GM18508 (cell line): Measurements from ENCODE around the gene CTNNB1.
A peak's percentile ranks its signal among the peaks of the same experiment; 100 is the strongest.

ENCODE experiments used
- ATAC-seq: cut with Tn5 transposase; IDR thresholded peaks from one replicate; pipeline ENCODE4 v1.9.1; 2021; ENCODE audit warnings: moderate number of reproducible peaks; ENCODE audit not compliant: insufficient read depth, unreplicated experiment

The CTNNB1 gene

DNA sequence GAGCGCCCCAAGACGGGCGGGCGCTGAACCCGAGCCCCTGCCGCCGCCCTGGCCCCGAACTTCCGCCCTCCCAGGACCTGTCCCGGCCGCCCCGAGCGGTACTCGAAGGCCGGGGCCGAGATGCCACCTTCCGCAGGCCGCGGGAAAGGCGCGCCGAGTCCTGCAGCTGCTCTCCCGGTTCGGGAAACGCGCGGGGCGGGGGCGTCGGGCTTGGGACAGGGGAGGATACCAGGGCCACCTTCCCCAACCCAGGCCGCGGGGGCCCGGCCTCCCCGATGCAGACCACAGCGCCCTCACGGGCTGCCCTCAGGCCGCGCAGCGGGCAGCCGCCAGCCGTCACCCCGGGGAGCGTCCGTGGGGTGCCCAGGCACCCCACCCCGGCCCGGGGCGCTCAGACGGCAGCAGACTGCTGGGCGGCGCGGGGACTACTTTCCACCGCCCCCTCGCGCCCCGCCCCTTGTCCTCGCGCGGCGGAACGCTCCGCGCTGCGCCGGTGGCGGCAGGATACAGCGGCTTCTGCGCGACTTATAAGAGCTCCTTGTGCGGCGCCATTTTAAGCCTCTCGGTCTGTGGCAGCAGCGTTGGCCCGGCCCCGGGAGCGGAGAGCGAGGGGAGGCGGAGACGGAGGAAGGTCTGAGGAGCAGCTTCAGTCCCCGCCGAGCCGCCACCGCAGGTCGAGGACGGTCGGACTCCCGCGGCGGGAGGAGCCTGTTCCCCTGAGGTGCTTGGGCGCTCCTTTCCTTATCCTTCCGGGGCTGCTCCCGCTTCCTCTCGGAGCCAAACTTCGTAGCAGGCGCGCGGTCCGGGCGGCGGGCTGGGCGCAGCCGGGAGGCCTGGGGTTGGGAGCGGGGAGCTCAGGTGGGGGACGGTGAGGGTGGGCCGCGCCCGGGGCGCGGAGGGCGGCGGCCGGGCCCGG, at the start of gene CTNNB1:
CTNNB1 (plus strand) TSS at position 556 of the 916 bp plus-strand sequence. CDS start 24,564 bp downstream, outside the sequence.
- ATAC-seq: peak; percentile 44

DNA sequence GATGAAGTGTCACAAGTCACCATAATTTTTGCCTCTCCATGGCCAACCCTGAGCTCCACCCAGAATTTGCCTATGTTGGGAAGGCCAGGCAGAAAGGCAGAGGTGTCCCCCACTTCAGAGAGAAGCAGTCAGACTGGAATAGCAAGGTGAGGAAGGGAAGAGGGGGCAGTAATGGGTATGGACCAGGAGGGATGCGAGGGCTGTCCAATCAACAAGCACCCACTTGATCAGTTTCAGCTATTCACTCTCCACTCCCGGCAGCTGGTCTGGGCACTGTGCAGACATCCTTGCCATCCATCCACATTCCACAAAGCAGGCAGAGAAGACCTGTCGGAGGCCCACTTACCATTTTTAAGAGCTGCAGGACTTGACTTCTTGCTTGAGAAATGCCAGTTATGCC, 43.5 kb upstream of the CTNNB1 start:
- no peak for ATAC-seq

DNA sequence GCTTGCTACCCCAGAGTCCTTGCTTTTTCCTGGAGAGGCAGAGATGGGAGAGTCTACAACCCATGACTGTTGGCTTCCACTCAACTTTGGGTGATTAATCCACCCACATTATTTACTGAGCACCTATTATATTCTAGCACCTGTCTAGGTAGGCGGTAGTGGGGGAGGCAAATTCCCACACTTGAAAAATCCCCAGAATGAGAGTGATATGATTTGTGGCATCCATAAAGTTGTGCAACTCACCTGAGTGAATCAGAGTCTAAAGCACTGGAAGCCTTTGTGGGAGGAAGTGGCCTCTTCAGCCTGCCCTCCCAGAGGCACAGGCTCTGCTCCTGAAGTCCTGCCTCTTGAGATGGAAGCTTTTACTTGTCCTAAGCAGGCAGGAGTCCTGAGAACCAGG, 40.4 kb upstream of the CTNNB1 start:
- ATAC-seq: no peak

DNA sequence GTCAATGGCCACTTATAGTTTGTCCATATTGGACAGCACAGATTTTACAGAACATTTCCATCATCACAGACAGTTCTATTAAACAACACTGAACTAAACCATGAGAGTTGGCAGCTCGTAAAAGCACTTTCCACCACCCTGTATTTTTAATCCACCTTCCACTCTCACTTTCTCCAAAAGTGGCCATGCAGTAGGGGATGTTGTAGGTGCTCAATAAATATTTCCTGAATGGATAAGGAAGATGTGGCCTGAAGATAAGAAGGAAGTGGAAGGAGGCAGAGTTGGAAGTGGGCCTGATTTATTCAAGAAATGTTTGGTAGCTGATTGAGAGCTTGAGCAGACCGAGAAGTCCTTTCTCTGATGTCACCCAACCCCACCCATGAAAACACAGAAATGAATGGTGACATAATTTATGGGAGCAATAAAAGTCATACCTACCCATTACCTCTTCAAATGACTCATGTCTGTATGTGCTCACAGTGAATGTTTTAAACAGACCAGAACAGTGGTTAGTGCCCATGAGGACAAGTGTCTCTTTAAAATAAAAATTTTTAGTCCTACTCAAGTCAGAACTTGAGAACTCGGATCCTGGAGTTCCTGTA, 39.6 kb upstream of the CTNNB1 start:
- ATAC-seq: no peak

DNA sequence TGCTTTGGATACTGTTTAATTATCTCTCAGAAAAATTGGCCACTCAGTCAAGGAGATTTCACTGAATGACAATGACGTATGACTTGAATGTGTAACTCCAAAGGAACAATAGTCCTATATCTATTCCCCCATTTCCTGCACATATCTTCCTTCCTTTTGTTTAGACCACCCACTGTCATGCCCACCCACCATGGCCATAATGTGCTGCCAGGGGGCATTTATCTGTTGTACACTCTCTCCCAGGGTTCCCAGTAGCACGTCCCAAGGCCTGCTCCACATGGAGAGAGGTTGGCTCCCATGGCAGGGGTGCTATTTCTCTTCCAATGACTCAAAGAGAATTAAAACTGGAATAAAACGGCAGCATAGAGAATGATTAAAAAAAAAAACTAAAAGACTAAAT, 36.8 kb upstream of the CTNNB1 start:
- no peak for ATAC-seq

DNA sequence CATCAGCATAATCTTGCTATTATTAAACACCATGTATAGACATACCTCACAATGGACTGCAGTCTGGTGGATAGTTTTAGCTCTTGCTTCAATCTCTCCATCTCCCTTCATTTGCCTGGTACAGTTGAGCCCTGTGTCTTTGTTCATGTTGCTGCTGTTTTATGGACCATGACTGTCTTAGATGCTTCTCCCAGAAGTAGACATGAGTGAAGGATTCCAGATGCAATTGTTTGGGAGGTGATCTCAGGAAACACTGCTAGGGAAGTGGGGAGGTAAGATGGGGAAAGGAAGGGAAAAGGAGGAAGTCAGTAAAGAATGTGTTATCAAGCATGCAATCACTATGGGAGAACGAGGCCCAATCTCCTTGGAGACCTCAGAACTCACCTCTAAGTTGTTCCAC, 36.3 kb upstream of the CTNNB1 start:
- ATAC-seq: no peak

DNA sequence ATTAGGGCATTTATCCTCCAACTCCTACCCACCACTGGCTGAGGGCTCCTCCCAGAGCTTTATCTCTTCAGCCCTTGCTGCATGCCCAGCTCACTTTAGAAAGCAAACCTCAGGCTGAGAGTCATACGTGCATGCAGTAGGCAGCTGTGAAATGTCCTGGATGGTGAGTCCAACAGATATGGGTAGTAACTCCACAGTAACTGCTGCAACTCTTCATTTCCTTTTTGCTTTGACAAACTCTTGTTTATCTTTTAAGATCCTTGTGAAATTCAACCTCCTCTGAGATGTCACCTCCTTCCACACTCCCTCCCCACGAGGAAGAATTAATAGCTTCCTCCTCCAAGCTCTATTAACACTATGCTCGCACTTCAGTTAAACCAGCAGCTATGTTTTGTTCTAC, 35.9 kb upstream of the CTNNB1 start:
- no peak for ATAC-seq

DNA sequence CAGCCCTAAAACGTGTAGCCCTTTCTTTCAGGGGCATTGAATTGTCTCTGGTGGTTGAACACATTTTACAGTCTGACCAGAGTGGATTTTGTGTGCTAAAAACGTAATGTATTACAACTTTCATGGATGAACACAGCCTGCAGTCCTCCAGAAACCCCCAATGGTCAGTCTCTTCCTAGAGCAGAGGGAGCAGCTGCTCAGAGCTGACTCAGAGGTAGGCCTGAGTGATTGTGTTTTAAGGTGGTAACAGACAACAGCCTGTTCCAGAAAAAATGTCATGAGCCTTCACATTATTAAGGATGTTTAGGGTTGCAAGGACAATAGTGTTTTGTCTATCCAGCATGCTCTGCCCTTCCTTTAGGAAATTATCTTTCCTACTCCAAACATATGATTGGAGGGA, 34.5 kb upstream of the CTNNB1 start:
- no peak for ATAC-seq

DNA sequence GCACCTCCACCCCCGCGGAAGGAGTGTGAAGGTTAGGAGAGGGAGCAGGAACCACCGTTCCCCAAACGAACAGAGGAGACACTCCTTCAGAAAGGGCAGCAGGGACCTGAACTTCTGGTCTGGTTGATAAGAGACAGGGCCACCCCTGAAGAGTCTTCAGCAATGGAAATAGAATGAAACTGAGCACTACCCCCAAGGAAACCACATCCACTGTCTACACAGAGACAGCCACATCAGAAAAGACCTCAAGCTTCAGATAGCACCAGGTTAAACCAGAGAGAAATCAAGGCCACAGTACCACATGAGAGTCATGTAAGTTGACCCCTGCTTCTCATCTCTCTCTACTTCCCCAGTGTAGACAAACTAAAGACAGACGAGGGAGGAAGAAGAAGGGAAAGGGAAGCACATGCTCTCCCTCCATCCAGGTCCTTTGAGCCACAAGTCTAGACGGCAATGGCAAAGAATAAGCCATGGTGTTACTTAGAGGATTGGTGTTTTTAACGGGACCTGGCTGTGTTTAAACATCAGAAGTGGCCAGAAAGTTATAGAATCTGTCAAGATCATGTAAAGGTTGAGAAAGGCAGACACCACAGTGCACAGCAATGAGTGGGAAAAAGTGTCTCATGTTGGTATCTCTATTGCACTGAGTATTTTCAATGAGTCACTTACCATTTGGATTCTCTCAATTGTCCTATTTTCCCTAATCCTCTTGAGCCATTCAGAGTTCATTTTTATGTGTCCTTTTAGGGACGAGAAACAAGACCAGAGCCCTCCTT, 31.4 kb upstream of the CTNNB1 start:
- ATAC-seq: no peak

DNA sequence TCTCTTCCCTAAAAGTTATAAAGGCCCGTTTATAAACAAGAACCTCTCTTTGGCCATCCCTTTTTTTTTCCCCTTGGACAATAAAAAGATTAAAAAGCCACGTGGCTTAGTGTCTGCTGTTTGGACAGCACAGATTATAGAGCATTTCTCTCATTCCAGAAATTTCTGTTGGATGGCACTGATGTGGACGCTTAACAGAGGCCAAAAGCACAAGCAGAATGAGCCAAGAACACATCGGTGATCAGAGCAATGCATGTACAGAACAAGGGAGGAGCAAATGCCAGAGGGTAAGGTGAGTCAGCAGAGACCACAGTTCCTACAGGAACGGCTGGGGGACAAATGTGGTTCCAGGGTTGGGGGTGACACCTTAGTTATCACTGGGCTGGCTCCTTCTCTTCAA, 30.3 kb upstream of the CTNNB1 start:
- ATAC-seq: no peak

DNA sequence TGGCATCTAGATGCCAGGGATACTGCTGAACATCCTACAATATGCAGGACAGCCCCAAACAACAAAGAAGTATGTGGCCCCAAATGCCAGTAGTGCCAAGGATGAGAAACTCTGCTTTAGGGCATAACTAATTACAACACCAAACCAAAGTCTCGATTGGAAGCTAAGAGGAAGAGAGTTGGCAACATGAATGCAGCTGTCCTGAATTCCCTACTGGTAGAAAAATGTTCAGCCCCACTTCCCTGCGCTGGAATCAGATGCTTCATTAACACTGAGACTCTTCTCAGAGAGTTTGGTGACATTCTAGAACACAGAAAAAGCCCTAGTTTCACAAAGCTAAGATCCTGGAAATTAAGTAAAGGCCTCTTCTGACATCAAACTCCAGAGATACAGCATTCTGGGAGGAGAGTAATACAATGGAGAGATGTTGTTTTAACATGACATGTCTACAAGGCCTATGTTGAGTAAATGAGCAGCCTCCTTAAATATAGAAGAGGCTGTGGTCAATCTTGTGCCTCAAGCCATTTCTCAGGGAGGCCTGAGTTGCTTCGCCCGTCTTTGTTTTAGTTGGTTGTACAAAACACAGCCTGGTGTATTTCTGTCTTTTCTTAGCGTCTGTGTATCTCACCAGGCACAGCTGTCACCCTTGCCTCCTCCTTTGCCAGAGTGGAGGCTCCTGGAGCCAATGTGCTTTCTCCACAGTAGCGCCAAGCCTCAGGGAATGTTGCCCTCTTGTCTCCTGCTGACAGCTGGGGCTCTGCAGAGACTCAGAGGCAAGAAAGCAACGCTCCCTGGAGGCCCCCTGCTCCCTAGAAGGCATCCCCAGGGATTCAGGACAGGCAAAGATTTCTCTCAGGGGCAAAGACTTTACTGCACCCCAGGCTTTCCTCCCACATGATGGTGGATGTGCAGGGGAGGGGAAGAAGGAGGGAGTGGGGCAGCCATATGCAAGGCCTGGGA, 25.1 kb upstream of the CTNNB1 start:
- ATAC-seq: no peak

DNA sequence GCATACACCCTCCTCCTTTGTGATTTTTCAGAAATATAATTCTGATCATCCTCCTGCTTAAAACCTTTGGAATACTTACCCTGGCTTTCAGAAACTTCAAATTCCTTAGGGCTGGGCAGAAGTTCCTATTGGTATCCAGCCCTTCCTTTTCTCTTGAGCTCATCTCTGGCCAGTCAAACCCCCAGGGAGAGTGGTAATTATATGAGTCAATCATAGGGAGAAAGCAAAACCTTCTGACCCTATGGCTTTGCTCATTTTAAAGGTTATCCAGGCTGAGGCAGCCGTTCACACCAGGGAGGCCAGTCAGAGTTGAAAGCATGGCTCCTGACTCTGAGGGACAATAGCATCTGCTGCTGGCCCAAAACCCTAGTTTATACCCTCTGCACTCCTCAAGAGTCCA, 23.9 kb upstream of the CTNNB1 start:
- ATAC-seq: no peak

DNA sequence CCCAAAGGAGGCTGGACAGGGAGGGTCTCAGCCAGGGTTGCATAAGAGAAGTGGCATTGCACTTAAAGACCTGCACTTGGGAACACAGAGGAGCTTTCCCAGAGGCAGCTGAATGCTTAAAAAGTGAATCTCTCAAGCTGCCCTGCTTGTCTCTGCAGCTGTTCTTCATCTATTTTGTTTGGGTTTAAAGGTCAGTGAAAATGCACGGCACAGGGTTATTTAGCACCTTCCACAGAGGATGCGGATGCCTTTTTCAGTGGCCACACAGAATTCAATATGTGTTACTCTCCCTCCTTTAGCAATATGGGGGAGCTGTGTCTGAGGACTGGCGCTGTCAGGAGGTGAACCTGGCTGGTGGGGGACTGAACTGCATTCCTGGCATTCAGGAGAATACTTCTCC, 22.7 kb upstream of the CTNNB1 start:
- no peak for ATAC-seq

DNA sequence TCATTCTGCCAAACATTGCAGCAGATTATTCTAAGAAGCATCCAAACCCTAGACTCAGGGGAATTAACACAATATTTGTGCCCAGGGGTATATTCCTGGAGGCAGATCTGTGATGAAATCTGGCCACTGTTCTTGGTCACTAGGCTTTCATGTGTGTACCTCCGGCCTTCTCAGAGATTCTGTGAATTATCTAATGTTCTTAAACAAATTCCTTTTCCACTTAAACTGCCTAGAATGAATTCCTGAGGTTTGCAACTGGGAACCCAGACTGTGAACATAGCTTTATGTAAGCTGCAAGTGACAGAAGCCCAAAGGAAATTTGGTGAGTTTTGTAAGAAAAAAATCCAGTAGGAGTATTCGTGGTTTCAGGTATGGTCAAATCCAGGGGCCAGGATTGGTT, 20.7 kb upstream of the CTNNB1 start:
- ATAC-seq: no peak

DNA sequence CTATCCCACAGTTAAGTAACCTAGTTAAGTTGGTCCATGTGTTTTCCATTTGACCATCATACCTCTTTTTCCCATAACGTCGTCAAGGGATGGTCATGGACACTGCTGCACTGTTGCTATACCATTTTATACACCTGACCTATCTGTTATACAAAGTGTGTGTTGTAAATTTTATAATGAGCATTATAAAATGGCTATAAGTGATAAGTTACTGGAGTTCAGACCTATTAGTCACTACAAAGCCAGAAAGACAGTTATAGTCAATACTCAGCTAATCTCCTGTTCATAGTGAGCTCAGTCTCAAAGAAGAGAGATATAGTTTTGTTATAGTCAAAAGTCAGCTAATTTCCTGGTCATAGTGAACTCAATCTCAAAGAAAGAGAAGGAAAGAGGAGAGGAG, 18.9 kb upstream of the CTNNB1 start:
- no peak for ATAC-seq

DNA sequence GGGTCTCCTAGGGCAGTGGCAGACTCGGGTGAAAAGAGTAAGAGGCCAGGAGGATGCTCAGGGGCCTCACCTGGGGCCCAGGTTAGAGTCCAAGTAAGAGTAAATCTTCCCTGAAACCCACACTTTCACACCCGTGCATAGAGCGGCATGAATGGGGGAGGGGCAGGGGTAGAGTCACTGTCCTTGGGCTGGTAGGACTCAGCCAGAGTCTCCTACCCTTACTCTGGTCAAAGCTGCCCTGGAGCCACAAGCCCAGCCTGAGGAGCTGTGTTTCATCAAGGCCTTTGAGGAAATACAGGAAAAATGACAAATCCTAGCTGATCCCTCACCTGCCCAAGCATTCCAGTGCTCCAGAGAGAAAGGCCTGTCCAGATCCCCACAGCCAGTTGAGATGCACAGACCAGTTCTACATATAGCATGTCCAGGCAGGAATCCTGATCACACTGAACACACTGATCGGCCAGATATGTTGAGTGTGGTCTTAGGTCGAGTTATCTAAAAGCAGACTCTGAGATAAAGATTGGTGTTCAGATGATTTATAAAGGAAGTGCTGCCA, 16.7 kb upstream of the CTNNB1 start:
- no peak for ATAC-seq

DNA sequence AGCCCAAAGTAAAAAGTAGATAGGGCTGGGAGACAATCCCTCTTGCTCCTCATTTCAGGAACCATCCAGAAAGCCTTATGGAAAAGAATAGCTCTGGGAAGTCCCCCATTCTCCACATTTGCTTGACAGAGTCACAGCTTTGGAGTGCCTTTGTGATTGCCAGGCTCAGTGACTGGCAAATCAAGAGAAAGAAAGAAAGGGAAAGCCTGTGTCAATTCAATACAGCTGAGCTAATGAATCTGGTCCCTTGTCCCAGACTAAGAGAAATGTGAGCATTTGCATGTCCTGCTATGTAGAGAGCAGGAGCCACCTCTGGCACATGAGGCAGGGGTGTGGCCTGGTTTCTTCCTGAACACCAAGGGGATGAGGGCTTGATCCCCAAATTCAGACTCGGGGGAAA, 14.9 kb upstream of the CTNNB1 start:
- no peak for ATAC-seq

DNA sequence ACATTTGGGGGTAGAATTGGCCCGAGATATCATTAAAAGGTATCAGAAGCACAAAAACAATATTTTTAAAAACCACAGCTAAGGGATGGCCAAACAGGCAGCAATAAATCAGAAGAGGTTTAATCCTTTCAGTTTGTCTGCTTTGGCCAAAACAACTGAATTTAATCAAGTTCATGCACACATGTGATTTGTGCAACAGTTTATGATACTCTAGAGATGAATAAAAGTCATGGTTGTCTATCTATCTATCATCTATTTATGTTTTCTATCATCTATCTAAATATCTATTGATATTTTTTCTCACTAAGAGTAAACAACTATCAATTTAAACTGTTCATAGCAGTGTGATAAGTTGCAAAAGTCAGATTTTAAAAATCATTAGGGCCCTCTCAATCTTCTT, 13.0 kb upstream of the CTNNB1 start:
- no peak for ATAC-seq

DNA sequence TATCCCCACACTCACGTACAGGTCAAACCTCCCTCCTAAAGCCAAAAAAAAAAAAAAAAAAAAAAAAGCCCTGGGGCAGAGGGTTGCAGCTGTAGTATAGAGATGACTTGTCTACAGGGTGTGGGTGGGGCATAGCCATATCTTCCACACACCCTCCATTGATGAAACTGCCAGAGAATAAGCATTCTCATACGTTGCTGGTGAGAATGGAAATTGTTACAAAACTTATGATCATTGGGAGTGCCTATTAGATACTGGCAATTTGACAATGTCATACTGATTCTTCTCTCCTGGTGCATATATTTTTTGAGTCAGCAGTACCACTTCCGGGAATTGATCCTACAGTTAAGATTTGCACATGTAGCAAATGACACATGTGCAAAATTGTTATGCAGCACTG, 11.0 kb upstream of the CTNNB1 start:
- no peak for ATAC-seq
